ENCODE results near the gene GNA15.

The GNA15 gene

GRCh38 chr19:3107658-3108057 is 28.2 kb upstream of the GNA15 start:
- no peak for DNase-seq (ENCODE audit: low spot score)
- in situ Hi-C loops (cut with MboI; ENCODE audit: low pct_unique_long_range_greater_than_20kb, low sequenced_read_pairs, unreplicated experiment) = loop anchor here (10.0 kb wide), 1 partner anchor 143 kb away; no protein-coding TSS in a partner anchor
- no peak for TF ChIP-seq CTCF (IDR thresholded peaks at IDR 0.05; ENCODE audit: extremely low read depth, insufficient read depth, missing control alignments)

GRCh38 chr19:3108775-3109174 is 27.1 kb upstream of the GNA15 start:
- TF ChIP-seq CTCF (IDR thresholded peaks at IDR 0.05; ENCODE audit: extremely low read depth, insufficient read depth, missing control alignments) = peak; percentile 90
- DNase-seq (ENCODE audit: low spot score) = peak; percentile 84
- in situ Hi-C loops (cut with MboI; ENCODE audit: low pct_unique_long_range_greater_than_20kb, low sequenced_read_pairs, unreplicated experiment) = loop anchor here (10.0 kb wide), 1 partner anchor 144 kb away; no protein-coding TSS in a partner anchor

- no peak for DNase-seq (ENCODE audit: low spot score)
- in situ Hi-C loops (cut with MboI; ENCODE audit: low pct_unique_long_range_greater_than_20kb, low sequenced_read_pairs, unreplicated experiment) = loop anchor here (10.0 kb wide), 1 partner anchor 145 kb away; no protein-coding TSS in a partner anchor
- peak; percentile 2 for TF ChIP-seq CTCF (IDR thresholded peaks at IDR 0.05; ENCODE audit: extremely low read depth, insufficient read depth, missing control alignments)
Observed at GRCh38 chr19:3109491-3109890, 26.3 kb upstream of the GNA15 start.

- TF ChIP-seq CTCF (IDR thresholded peaks at IDR 0.05; ENCODE audit: extremely low read depth, insufficient read depth, missing control alignments) = no peak
- in situ Hi-C loops (cut with MboI; ENCODE audit: low pct_unique_long_range_greater_than_20kb, low sequenced_read_pairs, unreplicated experiment) = no loop called here
- no peak for DNase-seq (ENCODE audit: low spot score)
Observed at GRCh38 chr19:3110126-3110825, 25.6 kb upstream of the GNA15 start.

- in situ Hi-C loops (cut with MboI; ENCODE audit: low pct_unique_long_range_greater_than_20kb, low sequenced_read_pairs, unreplicated experiment) = no loop called here
- TF ChIP-seq CTCF (IDR thresholded peaks at IDR 0.05; ENCODE audit: extremely low read depth, insufficient read depth, missing control alignments) = no peak
Observed at GRCh38 chr19:3111586-3112247, 24.1 kb upstream of the GNA15 start.

GRCh38 chr19:3112375-3113099 is 23.3 kb upstream of the GNA15 start:
- in situ Hi-C loops (cut with MboI; ENCODE audit: low pct_unique_long_range_greater_than_20kb, low sequenced_read_pairs, unreplicated experiment) = no loop called here
- no peak for DNase-seq (ENCODE audit: low spot score)
- TF ChIP-seq CTCF (IDR thresholded peaks at IDR 0.05; ENCODE audit: extremely low read depth, insufficient read depth, missing control alignments) = no peak

More at GRCh38 chr19:3111586-3112247, 24.1 kb upstream of the GNA15 start:
- no peak for DNase-seq (ENCODE audit: low spot score)

All from GM13977 (cell line).